GM21786 (cell line): ENCODE results near the gene ANKRD36B.
A peak's percentile ranks its signal among the peaks of the same experiment; 100 is the strongest.
"Not testable (repeated sequence)": the region's sequence is repeated elsewhere in the genome, so short reads cannot be mapped to it uniquely, and the experiment has no call there.

Experiments used
- ATAC-seq: cut with Tn5 transposase; IDR thresholded peaks from one replicate; pipeline ENCODE4 v1.9.1; 2021; ENCODE audit not compliant: unreplicated experiment

ANKRD36B gene

GRCh38 chr2:97589598-97590510 is at the start of gene ANKRD36B:
TSS of gene ANKRD36B (minus strand) at chr2:97589877. CDS start at chr2:97589685, 192 bp downstream.
- ATAC-seq, result peak; percentile 74

DNA sequence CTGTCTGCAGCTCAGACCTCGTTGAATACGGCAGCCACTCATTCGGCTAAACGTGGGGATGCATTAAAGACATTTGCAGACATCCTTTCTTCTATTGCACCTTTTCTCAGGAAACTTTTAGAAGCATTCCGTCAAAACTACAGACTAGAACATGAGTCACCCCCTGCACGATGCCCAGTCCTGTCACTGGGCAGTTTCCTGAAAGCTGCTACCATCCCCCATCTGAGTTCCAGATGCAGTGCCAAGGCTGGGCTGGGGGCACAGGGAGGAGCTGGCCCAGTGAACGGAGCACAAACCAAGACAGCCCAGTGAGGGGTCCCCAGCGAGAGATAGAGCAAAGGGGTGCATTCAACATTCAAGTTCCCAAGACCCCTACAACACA is 36.4 kb upstream of the ANKRD36B start:
- ATAC-seq, result not testable (repeated sequence)

- ATAC-seq, result not testable (repeated sequence)
These were observed 35.8 kb upstream of the ANKRD36B start for GRCh38 chr2:97625354-97626048.

- ATAC-seq, result not testable (repeated sequence)
These were observed 33.3 kb upstream of the ANKRD36B start for GRCh38 chr2:97622976-97623375.

GRCh38 chr2:97620492-97620891 is 30.8 kb upstream of the ANKRD36B start:
- not testable (repeated sequence) for ATAC-seq

DNA sequence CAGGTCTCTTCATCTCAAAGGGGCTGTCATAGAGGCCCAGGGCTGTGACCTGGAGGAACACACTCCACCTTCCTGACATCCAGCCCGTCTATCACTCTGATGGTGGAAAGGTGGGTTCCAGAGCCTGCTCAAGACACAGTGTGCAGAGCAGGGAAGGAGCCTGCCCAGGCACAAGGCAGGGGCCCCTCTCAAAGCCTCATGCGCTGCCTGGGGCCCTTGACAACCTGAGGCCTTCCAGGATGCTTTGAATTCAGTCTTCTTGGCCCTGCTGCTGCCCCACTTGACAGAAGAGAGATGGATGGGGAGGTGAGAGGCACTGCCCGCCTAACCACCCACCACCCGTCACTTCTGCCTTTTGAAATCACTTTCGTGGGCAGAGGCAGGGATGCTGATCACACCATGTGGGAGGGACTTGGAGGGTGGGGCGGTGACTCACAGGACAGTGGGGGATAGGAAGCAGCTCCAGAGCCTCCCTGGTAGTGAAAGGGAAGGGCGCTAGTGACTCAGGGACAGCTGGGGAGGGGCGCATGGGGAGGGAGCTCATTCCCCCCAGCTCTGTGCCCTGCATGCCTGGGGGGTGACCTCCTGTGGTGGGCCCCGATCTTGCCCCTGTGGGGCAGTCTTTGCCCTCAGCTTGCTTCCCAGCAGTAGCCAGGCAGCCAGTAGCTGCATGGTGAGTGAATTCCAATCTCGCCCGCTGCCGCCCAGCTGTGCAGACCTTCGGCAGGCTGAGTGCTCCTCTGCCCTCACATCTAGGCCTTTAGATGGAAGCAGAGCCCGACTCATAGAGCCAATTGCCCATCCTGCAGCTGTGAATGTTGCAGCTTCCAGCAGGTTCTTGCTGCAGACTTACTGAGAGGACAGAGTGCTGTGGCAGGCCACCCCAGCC is 29.5 kb upstream of the ANKRD36B start:
- ATAC-seq, result not testable (repeated sequence)

DNA sequence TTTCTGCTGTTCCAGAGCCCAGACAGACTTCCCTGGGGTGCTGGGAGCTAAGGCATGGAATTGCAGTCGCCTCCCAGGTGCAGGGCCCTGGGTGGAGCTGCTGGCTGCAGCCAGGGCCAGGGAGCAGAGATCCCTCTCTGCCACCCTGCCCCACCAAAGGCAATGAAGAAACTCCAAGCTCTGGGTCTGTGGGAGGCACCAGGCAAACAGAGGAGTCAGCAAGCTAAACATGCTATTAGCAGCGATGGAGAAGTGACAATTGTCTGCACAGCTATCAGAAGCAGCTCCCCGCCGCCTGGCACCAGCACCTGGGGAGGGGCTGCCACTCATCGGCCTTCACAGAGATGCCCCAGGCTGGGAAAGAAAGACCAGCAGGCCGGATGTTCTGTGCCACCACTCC is 28.2 kb upstream of the ANKRD36B start:
- no peak for ATAC-seq

GRCh38 chr2:97615746-97616145 is 26.1 kb upstream of the ANKRD36B start:
- not testable (repeated sequence) for ATAC-seq

GRCh38 chr2:97611895-97612294 is 22.2 kb upstream of the ANKRD36B start:
- not testable (repeated sequence) for ATAC-seq

- not testable (repeated sequence) for ATAC-seq
These were observed 19.1 kb upstream of the ANKRD36B start for GRCh38 chr2:97608745-97609144.

- not testable (repeated sequence) for ATAC-seq
These were observed 16.1 kb upstream of the ANKRD36B start for GRCh38 chr2:97605524-97606339.

DNA sequence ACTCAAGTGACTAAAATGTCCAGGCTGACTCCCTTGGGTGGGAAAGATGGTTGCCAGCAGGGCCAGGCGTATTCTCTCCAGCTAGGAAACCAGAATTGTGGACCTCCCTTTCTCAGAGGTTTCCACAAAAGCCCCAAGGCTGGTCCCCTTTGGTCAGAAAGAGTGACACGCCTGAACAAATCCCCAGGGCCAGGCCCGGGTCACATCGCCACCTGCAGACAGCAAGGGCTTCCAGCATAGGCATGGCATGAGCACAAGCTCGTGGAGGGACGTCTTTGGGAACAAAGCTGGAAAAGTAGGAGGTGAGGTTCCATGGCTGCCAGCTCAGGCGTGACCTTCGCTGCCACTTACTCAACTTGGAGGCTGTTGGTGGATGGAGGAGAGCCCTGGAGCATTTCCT is 15.4 kb upstream of the ANKRD36B start:
- not testable (repeated sequence) for ATAC-seq

DNA sequence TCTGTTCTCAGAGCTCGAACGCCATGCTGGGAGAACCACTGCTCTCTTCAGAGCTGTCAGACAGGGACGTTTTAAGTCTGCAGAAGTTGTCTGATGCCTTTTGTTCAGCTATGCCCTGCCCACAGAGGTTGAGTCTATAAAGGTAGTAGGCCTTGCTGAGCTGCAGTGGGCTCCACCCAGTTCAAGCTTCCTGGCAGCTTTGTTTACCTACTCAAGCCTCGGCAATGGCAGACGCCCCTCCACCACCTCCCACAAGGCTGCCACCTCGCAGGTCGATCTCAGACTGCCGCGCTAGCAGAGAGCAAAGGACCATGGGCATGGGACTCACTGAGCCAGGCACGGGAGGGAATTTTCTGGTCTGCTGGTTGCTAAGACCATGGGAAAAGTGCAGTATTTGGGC is 11.9 kb upstream of the ANKRD36B start:
- not testable (repeated sequence) for ATAC-seq

- ATAC-seq, result not testable (repeated sequence)
These were observed 6.5 kb upstream of the ANKRD36B start for GRCh38 chr2:97596180-97596579.

- not testable (repeated sequence) for ATAC-seq
These were observed 3.8 kb upstream of the ANKRD36B start for GRCh38 chr2:97593520-97593919.

GRCh38 chr2:97590515-97591394 is 1.1 kb upstream of the ANKRD36B start:
- peak; percentile 40 for ATAC-seq

GRCh38 chr2:97589257-97589597 is 450 bp downstream of the ANKRD36B start:
- not testable (repeated sequence) for ATAC-seq

- not testable (repeated sequence) for ATAC-seq
These were observed 24.0 kb downstream of the ANKRD36B start for GRCh38 chr2:97565674-97566073.

DNA sequence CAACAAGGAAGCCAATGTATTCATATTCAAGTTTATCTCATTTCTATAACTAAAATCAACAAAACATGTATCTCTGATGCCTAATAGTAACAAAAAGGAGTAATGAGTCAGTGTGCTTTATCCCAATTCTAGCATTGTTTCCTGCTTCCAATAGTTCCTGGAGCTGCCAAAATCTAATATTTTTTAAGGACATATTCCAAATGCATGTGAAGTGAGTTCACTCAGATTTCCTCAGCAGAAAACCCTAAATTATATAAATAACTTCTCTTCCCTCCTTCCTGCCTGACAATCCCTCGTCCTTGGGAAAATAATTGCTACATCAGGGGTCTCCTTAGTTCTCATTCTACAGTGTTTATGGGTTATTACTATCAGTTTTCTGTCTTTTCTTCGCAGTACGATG is 37.3 kb downstream of the ANKRD36B start:
- ATAC-seq, result not testable (repeated sequence)
